ENCODE measurements around the gene CRYGD. TPM values are rescaled to one million over a fixed set of nuclear protein-coding genes. Genes with fewer than 3 reads are reported as not detected.

The CRYGD gene
- total RNA-seq, 1 experiment from 2014 or later, result not detected

- no peak for DNase-seq (ENCODE audit: low read depth)
Measured at GRCh38 chr2:208083807-208084206, 40.5 kb downstream of the CRYGD start.

DNA sequence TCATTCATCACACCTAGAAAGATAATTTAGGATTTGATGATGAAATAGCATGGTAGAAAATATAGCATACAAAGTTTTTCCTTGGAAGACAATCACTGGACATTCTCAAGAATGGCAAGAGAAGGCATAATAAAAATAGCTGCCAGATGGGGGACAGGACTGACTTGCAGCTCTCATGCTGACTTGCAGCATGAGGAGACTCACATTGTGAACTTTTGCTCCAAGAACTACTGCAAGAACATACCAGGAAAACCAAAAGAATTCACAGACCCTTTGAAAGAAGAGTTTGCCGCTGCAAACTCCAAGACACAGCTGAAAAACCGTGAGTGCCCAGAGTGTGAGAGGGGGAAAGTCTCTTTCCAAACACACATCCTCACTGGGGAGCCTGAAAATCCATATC lies 47.0 kb downstream of the CRYGD start:
- no peak for DNase-seq (ENCODE audit: low read depth)

- no peak for DNase-seq (ENCODE audit: low read depth)
Measured at GRCh38 chr2:208074610-208075356, 49.5 kb downstream of the CRYGD start.

DNA sequence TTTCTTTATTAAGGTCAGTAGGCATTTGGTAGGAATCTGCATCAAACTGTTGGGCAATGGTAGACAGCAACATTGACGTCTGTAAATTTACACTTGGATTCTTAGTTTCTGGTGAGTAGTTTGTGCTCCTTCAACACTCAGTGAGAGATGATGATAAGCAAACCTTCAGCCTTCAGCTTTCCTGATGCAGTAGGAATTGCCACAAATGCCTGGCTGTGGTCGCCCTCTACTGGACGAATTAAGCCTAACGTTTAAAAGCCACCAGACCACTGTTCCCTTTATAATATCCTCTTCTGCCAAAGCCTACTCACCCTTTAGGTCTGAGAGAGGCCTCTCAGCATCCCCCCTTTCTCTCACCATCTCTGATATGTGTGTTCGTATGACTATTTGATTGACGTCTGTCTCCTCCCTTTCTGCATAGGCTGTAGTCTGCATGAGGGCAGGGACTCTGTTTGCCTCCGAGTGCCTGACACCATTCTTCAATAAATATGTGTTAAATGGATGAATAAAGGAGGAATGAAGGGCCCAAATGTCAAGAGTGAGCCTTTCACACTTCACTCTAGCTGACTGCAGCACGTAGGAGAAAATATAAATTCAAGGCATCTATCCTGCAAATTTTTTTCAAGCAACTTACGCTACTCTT lies 52.0 kb downstream of the CRYGD start:
- peak; percentile 63 for DNase-seq (ENCODE audit: low read depth)

Other genes with a start within 250 kb of the CRYGD start
- gene PLEKHM3, start 99.0 kb downstream of the CRYGD start, total RNA-seq (2014; rRNA removed; shearing (Covaris generic)), result 6.2 and 6.4 TPM in 2 replicates
- gene CRYGC, start 5.3 kb upstream of the CRYGD start, total RNA-seq (2014; rRNA removed; shearing (Covaris generic)), result not detected in 2 replicates
- not detected in 2 replicates for gene CRYGB, start 21.6 kb upstream of the CRYGD start, total RNA-seq (2014; rRNA removed; shearing (Covaris generic))
- gene CRYGA, start 39.1 kb upstream of the CRYGD start, total RNA-seq (2014; rRNA removed; shearing (Covaris generic)), result not detected in 2 replicates
- gene C2orf80, start 65.5 kb upstream of the CRYGD start, total RNA-seq (2014; rRNA removed; shearing (Covaris generic)), result not detected in 2 replicates
- 48.1 and 51.1 TPM in 2 replicates for gene IDH1, start 130.5 kb upstream of the CRYGD start, total RNA-seq (2014; rRNA removed; shearing (Covaris generic))
- gene PIKFYVE, start 141.7 kb upstream of the CRYGD start, total RNA-seq (2014; rRNA removed; shearing (Covaris generic)), result 11.4 and 12.5 TPM in 2 replicates

Measured in Daoy (cell line).